Panc1 (cell line): ENCODE measurements around the gene LY6G6F. TPM values are rescaled to one million over a fixed set of nuclear protein-coding genes. Genes with fewer than 3 reads are reported as not detected.
A peak's percentile ranks its signal among the peaks of the same experiment; 100 is the strongest.

Source experiments
- ATAC-seq: fragments of 200-7000 bp; cut with Tn5 transposase; 2 replicates; pipeline ENCODE4 v1.9.1; 2020; ENCODE audit warnings: mild to moderate bottlenecking, moderate library complexity
- BruUV-seq: library from RNA; stranded (reverse); fragments of 400-500 nt; replicated peaks from 2 replicates; lab custom pipeline; 2021; lab: Mats Ljungman, UMichigan
- CTCF ChIA-PET: fragments of 300-600 bp; sonication (Branson Sonifier 250); formaldehyde crosslinking; loops from one replicate; lab custom pipeline; 2022; ENCODE audit warnings: antibody characterized with exemption; lab: Charles Lee
- POLR2A ChIA-PET: fragments of 300-600 bp; sonication (Branson Sonifier 250); formaldehyde crosslinking; loops from one replicate; lab custom pipeline; 2022; ENCODE audit warnings: antibody characterized with exemption; lab: Charles Lee
- DNase-seq: peaks from one replicate; pipeline ENCODE4 v3.0.0-alpha.2; 2010; ENCODE audit warnings: low read depth, low spot score
- H3K27ac ChIP-seq: 2 replicates; pipeline ENCODE4 v1.5.1; 2011; ENCODE audit warnings: mild to moderate bottlenecking, low read length, inconsistent platforms
- H3K27me3 ChIP-seq: fragments of 200-500 bp; sonication (Bioruptor generic); 2 replicates; pipeline ENCODE4 v1.6.0; 2014; ENCODE audit warnings: low read length, inconsistent platforms; ENCODE audit not compliant: control insufficient read depth, insufficient read depth
- H3K36me3 ChIP-seq: fragments of 200-500 bp; sonication (Bioruptor generic); 2 replicates; pipeline ENCODE4 v1.5.1; 2014; ENCODE audit warnings: inconsistent platforms, mild to moderate bottlenecking, low read length, moderate library complexity; ENCODE audit not compliant: control insufficient read depth, insufficient read depth
- H3K4me1 ChIP-seq: 2 replicates; pipeline ENCODE4 v1.5.1; 2011; ENCODE audit warnings: inconsistent platforms, mild to moderate bottlenecking, low read length, moderate library complexity; ENCODE audit not compliant: control insufficient read depth, insufficient read depth
- H3K4me3 ChIP-seq, 2 experiments: 2 replicates each; pipeline ENCODE4 v1.5.1; 2011 to 2012; ENCODE audit warnings: low read depth in 2 of 2, low read length in 2 of 2, mild to moderate bottlenecking in 2 of 2, inconsistent platforms in 1 of 2, moderate library complexity in 1 of 2
- H3K9me3 ChIP-seq: fragments of 200-500 bp; sonication (Bioruptor generic); 2 replicates; pipeline ENCODE4 v1.5.1; 2014; ENCODE audit warnings: low read depth, mild to moderate bottlenecking, inconsistent platforms, low read length, moderate library complexity; ENCODE audit not compliant: control insufficient read depth, insufficient read depth
- CTCF ChIP-seq: fragments of 450-650 bp; IDR thresholded peaks from 2 replicates; pipeline ENCODE4 v1.5.1; 2017; ENCODE audit warnings: mild to moderate bottlenecking
- POLR2AphosphoS5 ChIP-seq: IDR thresholded peaks from 2 replicates; pipeline ENCODE4 v1.6.1; 2012; ENCODE audit warnings: mild to moderate bottlenecking, low read depth, low read length, moderate library complexity
- REST ChIP-seq, 2 experiments: IDR thresholded peaks; 2 replicates each; pipeline ENCODE4 v1.6.1; 2011 to 2012; ENCODE audit warnings: low read depth in 2 of 2, control low read depth in 1 of 2, low read length in 1 of 2, mild to moderate bottlenecking in 1 of 2, moderate library complexity in 1 of 2; ENCODE audit not compliant: insufficient read depth in 1 of 2
- SIN3A ChIP-seq: IDR thresholded peaks from 2 replicates; pipeline ENCODE4 v1.6.1; 2012; ENCODE audit warnings: low read depth, mild to moderate bottlenecking, low read length, moderate library complexity, borderline replicate concordance; ENCODE audit not compliant: insufficient read depth
- TCF7L2 ChIP-seq: IDR thresholded peaks from 2 replicates; pipeline ENCODE4 v1.6.1; 2011; ENCODE audit warnings: mild to moderate bottlenecking, low read depth, low read length, inconsistent platforms
- in situ Hi-C: cut with HindIII; loops from 2 replicates; pipeline ENCODE4 v1.10.0; 2016; ENCODE audit warnings: low sequenced_read_pairs, low pct_unique_long_range_greater_than_20kb
- intact Hi-C: fragments of 100-400 bp; cut with micrococcal nuclease; formaldehyde crosslinking; loops from one replicate; pipeline ENCODE4 v1.10.0; 2022; ENCODE audit not compliant: unreplicated experiment
- total RNA-seq: library from RNA; stranded (reverse); gene quantifications from one replicate; pipeline ENCODE4 v1.2.1, GENCODE V29; 2021; ENCODE audit not compliant: unreplicated experiment

The LY6G6F gene
- total RNA-seq, 1 experiment from 2014 or later = not detected

- in situ Hi-C loops (no loop called here), intact Hi-C loops (no loop called here)
- no TSS peak for BruUV-seq
- Histone ChIP-seq H3K27ac (peak overlapping the region; percentile 94), H3K9me3 (no peaks in the 10 kb centered on the region), H3K27me3 (no peaks in the 10 kb centered on the region), H3K36me3 (peaks cover 19% of the 10 kb centered on the region; the same call in 1 of the 2 replicates), H3K4me1 (peaks cover 25% of the 10 kb centered on the region), H3K4me3 (peak overlapping the region; percentile 76 to 94)
- ChIA-PET CTCF (no interaction called here), POLR2A (interaction anchor here (1.1 kb wide), 1 partner anchor 10 kb away, joined by 5 read pairs; the partner anchor contains the start of gene BAG6)
- TF ChIP-seq REST (IDR thresholded peaks at IDR 0.05; ENCODE audit: insufficient read depth in 1 of 2, low read depth in 2 of 2, low read length in 1 of 2) = no peak
- TF ChIP-seq POLR2AphosphoS5 = no peak
- TF ChIP-seq SIN3A = no peak
- no peak for TF ChIP-seq TCF7L2
- TF ChIP-seq CTCF = no peak
- DNase-seq (no peak), ATAC-seq (no peak)
Measured at GRCh38 chr6:31663126-31663960, 43.3 kb upstream of the LY6G6F start.

- TF ChIP-seq REST (IDR thresholded peaks at IDR 0.05; ENCODE audit: insufficient read depth in 1 of 2, low read depth in 2 of 2, low read length in 1 of 2) = no peak
- TF ChIP-seq SIN3A = no peak
- no peak for TF ChIP-seq POLR2AphosphoS5
- TF ChIP-seq CTCF = no peak
- TF ChIP-seq TCF7L2 = no peak
- POLR2A ChIA-PET = interaction anchor here (0.6 kb wide), 1 partner anchor 166 kb away, joined by 15 read pairs; no protein-coding TSS in a partner anchor
- CTCF ChIA-PET = no interaction called here
- H3K27me3 ChIP-seq = no peaks in the 10 kb centered on the region
- in situ Hi-C loops (no loop called here), intact Hi-C loops (no loop called here)
- H3K4me1 ChIP-seq = peaks cover 17% of the 10 kb centered on the region
- ATAC-seq (no peak), DNase-seq (no peak)
- peak overlapping the region; percentile 76 to 94 for H3K4me3 ChIP-seq
- H3K27ac ChIP-seq = peak overlapping the region; percentile 94
- no peaks in the 10 kb centered on the region for H3K9me3 ChIP-seq
- TSS peak; percentile 81 for BruUV-seq
- H3K36me3 ChIP-seq = peaks cover 25% of the 10 kb centered on the region
Measured at GRCh38 chr6:31663961-31664789, 42.5 kb upstream of the LY6G6F start.
